RPMI7951 (cell line): ENCODE measurements around the gene EFCAB6. TPM values are rescaled to one million over a fixed set of nuclear protein-coding genes. Genes with fewer than 3 reads are reported as not detected.

Experiments used
- DNase-seq: peaks from one replicate; pipeline ENCODE4 v3.0.0-alpha.2; 2012; ENCODE audit warnings: low read depth
- total RNA-seq: library from RNA; depleted of rRNA; stranded (reverse); fragments of >200 nt; shearing (Covaris generic); gene quantifications from 2 replicates; pipeline ENCODE4 v1.2.3, GENCODE V29; 2014

Gene EFCAB6
- total RNA-seq, 1 experiment from 2014 or later: 0.48 TPM

- no peak for DNase-seq
These were observed 19.7 kb upstream of the EFCAB6 start for GRCh38 chr22:43831561-43832392.

GRCh38 chr22:43830931-43831560, 18.9 kb upstream of the EFCAB6 start:
- DNase-seq: no peak

GRCh38 chr22:43829904-43830851, 18.1 kb upstream of the EFCAB6 start:
- peak; percentile 6 for DNase-seq

- peak; percentile 34 for DNase-seq
These were observed 17.1 kb upstream of the EFCAB6 start for GRCh38 chr22:43828998-43829782.

- DNase-seq: no peak
These were observed 16.6 kb upstream of the EFCAB6 start for GRCh38 chr22:43828725-43828997.

GRCh38 chr22:43827926-43828724, 16.0 kb upstream of the EFCAB6 start:
- DNase-seq: no peak

GRCh38 chr22:43827003-43827735, 15.1 kb upstream of the EFCAB6 start:
- DNase-seq: no peak

GRCh38 chr22:43826142-43827002, 14.3 kb upstream of the EFCAB6 start:
- DNase-seq: peak; percentile 56

- DNase-seq: no peak
These were observed 13.5 kb upstream of the EFCAB6 start for GRCh38 chr22:43825651-43826050.

GRCh38 chr22:43824724-43825420, 12.8 kb upstream of the EFCAB6 start:
- no peak for DNase-seq

- DNase-seq: no peak
These were observed 12.0 kb upstream of the EFCAB6 start for GRCh38 chr22:43823911-43824665.

- no peak for DNase-seq
These were observed 11.3 kb upstream of the EFCAB6 start for GRCh38 chr22:43823353-43823908.

GRCh38 chr22:43821606-43822425, 9.7 kb upstream of the EFCAB6 start:
- no peak for DNase-seq

GRCh38 chr22:43820651-43821305, 8.7 kb upstream of the EFCAB6 start:
- no peak for DNase-seq

- DNase-seq: no peak
These were observed 8.0 kb upstream of the EFCAB6 start for GRCh38 chr22:43819931-43820640.
